GM21447 (cell line): ENCODE results near the gene OSBPL6.
"Not testable (repeated sequence)": the region's sequence is repeated elsewhere in the genome, so short reads cannot be mapped to it uniquely, and the experiment has no call there.

Source experiments
- ATAC-seq: cut with Tn5 transposase; IDR thresholded peaks from one replicate; pipeline ENCODE4 v1.9.1; 2021; ENCODE audit not compliant: unreplicated experiment

The OSBPL6 gene

DNA sequence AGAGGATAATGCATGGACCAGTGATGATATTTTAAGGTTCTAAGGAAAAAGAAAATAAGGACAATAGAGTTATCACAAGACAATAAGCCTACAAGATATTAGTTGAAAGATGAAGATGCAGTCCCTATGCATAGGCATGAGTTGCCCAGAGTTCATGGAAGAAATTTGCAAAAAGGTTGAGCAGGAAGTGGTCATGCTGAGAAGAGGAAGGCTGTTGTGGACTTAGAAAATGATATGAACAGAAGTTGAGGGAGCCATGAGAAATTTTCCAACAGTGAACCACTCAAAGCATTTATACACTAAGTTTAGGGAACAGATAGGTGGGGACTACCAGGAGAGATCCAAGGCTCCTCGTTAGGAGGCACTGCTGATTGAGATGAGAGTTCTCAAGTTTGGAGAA, 3.5 kb downstream of the OSBPL6 start:
- ATAC-seq = no peak

DNA sequence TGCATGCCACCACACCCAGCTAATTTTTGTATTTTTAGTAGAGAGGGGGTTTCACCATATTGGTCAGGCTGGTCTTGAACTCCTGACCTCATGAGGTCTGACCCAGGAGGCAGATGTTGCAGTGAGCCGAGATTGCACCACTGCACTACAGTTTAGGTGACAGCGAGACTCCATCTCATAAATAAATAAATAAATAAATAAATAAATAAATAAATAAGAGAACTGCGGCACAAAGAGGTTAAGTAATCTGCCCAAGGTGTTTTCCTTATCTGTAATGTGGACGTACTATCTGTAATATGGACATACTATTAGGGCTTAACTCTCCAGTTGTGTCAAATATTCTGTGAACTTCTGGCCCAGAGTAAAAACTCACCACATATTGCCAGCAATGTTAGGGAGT, 4.1 kb downstream of the OSBPL6 start:
- not testable (repeated sequence) for ATAC-seq

GRCh38 chr2:178199334-178199733, 5.0 kb downstream of the OSBPL6 start:
- no peak for ATAC-seq

DNA sequence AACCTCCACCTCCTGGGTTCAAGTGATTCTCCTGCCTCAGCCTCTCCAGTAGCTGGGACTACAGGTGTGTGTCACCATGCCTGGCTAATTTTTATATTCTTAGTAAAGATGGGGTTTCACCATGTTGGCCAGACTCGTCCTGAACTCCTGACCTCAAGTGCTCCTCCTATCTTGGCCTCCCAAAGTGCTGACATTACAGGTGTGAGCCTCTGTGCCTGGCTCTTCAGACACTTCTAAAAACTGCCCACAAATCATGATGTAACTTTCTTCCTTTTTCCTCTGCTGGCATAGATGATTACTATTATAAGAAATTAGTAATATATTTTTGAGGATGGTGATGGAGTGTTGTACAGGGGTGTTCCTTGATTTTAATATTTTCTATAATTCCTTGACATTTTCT, 6.0 kb downstream of the OSBPL6 start:
- no peak for ATAC-seq

- ATAC-seq = no peak
These were observed 8.6 kb downstream of the OSBPL6 start for GRCh38 chr2:178202927-178203326.

DNA sequence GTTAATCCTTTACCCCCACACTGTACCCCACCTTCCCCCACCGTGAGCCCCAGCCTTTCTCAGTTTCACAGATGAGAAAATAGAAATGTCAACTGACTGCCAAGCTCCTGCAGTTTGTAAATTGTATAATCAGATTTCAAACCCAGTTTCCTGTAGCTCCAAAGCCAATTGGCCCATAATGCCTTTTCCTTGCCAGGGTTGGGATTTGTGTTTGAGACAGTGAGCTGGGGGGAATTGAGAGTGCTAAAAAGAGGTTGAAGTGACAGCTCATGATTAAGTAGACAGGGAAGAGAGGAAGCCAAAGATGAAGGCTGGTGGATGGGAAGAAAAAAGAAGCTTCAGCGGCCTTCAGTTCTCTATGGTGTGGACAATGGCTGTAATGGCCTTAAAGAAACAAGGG, 10.7 kb downstream of the OSBPL6 start:
- no peak for ATAC-seq

GRCh38 chr2:178205853-178206521, 11.7 kb downstream of the OSBPL6 start:
- ATAC-seq = no peak

- no peak for ATAC-seq
These were observed 14.0 kb downstream of the OSBPL6 start for GRCh38 chr2:178208336-178208735.

DNA sequence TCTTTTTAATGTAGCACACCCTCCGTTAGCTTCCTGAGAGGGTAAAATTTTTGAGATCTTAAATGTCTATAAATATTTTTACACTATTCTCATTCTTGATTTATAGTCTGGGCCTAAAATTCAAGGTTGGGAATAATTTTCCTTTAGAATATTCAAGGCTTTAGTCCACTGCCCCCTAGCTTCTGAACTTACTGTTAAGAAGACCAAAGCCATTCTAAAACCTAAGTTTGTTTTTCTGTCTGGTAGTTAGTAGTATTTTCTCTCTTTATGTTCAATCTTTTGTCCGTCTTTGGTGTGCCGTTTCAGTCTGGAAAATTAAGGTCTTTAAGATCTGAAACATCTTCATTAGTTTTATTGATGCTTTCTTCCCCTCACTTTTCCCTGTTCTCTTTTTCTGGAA, 14.5 kb downstream of the OSBPL6 start:
- ATAC-seq = no peak

DNA sequence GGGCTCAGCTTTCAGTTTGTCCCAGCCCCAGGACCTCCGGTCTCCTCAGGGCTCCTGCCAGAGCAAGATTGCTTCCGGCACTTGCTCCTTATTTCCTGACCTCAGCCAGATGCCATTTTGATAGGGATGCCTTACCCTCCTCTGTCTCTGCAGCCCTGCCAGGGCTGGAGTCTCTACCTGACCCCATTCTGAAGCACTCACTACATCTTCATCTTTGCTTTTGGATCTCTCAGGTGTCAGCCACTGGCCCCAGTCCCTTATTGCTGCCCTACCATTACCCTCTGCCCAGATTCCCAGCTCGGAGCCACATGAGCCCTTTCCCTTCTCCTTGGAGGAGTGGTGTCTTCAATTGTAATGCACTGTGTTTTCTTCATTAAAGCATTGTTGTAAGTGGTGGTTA, 17.1 kb downstream of the OSBPL6 start:
- no peak for ATAC-seq

DNA sequence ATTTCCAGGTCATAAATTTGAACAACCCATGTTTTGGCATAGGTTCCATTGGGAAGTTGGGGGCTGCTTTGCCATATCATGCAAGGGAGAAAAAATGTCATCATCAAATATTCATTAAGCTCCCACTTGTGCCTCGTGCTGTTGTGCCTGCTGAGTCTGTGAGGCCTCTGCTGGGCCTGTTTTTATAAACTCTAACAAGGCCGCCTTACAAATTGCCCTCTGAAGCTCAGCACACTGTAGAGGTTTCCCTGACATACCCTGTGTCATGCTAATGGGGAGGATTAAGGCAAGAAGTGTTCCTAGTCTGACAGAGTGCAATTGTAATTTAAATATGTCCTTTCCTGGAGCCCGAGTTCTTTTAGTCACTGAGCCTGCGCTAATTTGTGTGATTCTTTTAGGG, 17.6 kb downstream of the OSBPL6 start:
- no peak for ATAC-seq

GRCh38 chr2:178213991-178214390, 19.7 kb downstream of the OSBPL6 start:
- ATAC-seq = no peak

- ATAC-seq = no peak
These were observed 24.9 kb downstream of the OSBPL6 start for GRCh38 chr2:178219247-178219646.

GRCh38 chr2:178220814-178221213, 26.5 kb downstream of the OSBPL6 start:
- ATAC-seq = no peak

- ATAC-seq = no peak
These were observed 27.2 kb downstream of the OSBPL6 start for GRCh38 chr2:178221556-178221955.

GRCh38 chr2:178223806-178224205, 29.5 kb downstream of the OSBPL6 start:
- ATAC-seq = no peak

DNA sequence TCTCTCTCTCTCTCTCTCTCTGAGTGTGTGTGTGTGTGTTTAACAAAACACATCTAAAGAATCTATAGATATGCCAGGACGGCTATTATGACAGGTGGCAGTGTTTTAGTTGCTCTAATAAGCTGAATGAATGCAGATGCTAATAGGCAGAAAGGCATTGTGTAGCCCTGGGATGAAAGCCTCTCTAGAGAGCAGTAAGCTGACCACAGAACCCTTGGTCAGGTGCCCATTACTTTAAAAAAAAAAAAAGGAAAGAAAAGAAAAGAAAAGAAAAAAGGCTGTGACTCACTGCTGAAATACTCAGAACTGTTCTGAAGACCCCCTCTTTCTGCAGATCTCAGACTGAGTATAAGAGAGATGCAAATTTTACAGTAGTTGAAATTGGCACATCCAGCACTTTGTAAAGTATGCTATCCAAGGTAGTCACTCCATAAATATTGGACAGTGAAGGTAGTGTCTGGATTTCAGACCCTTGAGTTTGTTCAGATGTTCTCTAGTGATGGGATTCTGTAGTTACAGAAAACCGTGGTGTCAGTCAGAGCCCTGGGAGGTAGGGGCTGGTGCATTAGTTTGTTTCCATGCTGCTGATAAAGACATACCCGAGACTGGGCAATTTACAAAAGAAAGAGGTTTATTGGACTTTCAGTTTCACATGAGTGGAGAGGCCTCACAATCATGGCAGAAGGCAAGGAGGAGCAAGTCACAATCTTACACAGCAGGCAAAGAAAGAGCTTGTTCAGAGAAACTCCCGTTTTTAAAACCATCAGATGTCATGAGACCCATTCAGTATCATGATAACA, 30.9 kb downstream of the OSBPL6 start:
- ATAC-seq = no peak

- ATAC-seq = no peak
These were observed 32.9 kb downstream of the OSBPL6 start for GRCh38 chr2:178227187-178227586.

GRCh38 chr2:178229927-178230326, 35.6 kb downstream of the OSBPL6 start:
- no peak for ATAC-seq

- ATAC-seq = no peak
These were observed 36.1 kb downstream of the OSBPL6 start for GRCh38 chr2:178230396-178230795.

- ATAC-seq = no peak
These were observed 39.1 kb downstream of the OSBPL6 start for GRCh38 chr2:178233428-178233827.

- no peak for ATAC-seq
These were observed 40.3 kb downstream of the OSBPL6 start for GRCh38 chr2:178234648-178235047.
